ENCODE data around the gene PDE3A.

- TF ChIP-seq CTCF (IDR thresholded peaks at IDR 0.05; ENCODE audit: low read length) (no peak), EZH2 (optimal IDR thresholded peaks at IDR 0.05; ENCODE audit: low read depth, low read length) (no peak), EZH2phosphoT487 (IDR thresholded peaks at IDR 0.05; ENCODE audit: low read length) (no peak)
Measured at GRCh38 chr12:20458011-20458410, 89.7 kb downstream of the PDE3A start.
